Measurements from ENCODE around the gene WHAMM.
A peak's percentile ranks its signal among the peaks of the same experiment; 100 is the strongest.
"Not testable (repeated sequence)": the region's sequence is repeated elsewhere in the genome, so short reads cannot be mapped to it uniquely, and the experiment has no call there.

Gene WHAMM, protein sequence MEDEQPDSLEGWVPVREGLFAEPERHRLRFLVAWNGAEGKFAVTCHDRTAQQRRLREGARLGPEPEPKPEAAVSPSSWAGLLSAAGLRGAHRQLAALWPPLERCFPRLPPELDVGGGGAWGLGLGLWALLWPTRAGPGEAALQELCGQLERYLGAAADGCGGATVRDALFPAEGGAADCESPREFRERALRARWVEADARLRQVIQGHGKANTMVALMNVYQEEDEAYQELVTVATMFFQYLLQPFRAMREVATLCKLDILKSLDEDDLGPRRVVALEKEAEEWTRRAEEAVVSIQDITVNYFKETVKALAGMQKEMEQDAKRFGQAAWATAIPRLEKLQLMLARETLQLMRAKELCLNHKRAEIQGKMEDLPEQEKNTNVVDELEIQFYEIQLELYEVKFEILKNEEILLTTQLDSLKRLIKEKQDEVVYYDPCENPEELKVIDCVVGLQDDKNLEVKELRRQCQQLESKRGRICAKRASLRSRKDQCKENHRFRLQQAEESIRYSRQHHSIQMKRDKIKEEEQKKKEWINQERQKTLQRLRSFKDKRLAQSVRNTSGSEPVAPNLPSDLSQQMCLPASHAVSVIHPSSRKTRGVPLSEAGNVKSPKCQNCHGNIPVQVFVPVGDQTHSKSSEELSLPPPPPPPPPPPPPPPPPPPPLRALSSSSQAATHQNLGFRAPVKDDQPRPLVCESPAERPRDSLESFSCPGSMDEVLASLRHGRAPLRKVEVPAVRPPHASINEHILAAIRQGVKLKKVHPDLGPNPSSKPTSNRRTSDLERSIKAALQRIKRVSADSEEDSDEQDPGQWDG

DNA sequence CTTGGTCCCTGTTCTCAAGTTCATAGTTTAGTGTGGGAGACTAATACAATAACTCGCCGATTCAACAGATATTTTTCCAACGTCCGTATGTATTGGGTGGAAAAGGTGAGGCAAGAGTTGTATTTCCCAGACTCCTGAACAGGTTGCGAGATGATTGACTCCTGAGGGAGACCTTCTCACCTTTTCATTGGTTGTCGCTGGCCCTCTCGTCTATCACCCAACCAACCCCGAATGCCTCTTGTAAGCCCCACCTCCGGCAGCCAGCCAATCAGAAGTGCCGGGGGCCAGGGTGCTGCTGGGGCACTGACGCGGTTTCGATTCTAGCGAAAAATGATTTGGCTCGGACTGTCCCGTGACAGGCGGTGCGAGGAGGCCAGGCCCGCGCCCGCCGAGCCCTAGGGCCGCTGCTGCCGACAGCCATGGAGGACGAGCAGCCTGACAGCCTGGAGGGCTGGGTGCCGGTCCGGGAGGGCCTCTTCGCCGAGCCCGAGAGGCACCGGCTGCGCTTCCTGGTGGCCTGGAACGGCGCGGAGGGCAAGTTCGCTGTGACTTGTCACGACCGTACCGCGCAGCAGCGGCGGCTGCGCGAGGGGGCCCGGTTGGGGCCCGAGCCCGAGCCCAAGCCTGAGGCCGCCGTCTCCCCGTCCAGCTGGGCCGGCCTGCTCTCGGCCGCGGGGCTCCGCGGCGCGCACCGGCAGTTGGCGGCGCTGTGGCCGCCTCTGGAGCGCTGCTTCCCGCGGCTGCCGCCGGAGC lies at the start of gene WHAMM:
TSS of gene WHAMM (plus strand) at position 321 of the 753 bp plus-strand sequence. CDS start at position 420, 99 bp downstream.
- peak; percentile 92 for DNase-seq

DNA sequence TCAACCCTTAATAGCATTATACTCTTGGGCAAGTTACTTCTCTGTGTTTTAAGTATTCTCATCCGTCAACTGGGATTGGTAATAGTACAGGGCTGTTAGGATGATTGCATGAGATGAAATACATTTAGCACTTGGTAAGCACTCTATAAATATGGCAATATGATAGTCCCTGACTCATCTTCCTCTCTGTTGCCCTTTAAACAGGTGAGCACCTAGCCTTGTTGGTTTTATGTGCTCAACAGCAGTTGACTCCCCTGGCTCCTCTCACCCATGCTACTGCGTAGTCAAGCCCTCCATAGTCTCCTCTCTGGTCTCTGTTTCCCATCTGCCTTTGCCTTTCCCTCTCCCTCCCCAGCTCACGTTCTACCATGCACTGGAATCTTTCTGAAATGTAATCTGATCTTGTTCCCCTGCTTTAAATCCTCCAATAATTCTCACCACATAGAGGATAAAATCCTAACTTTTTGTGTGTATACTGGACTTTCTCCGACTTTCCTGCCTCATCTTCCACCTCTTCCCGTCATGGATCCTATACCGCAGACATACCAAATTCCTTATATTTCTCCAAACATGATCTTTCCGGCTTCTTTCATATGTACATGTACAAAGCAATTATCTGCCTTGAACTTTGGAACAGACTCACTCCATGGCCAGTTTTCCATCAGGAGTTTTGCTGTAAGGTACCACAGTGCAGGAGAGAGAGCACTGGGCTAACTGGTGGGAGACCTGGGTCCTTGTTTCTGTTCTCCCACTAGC lies 45.9 kb upstream of the WHAMM start:
- no peak for DNase-seq

DNA sequence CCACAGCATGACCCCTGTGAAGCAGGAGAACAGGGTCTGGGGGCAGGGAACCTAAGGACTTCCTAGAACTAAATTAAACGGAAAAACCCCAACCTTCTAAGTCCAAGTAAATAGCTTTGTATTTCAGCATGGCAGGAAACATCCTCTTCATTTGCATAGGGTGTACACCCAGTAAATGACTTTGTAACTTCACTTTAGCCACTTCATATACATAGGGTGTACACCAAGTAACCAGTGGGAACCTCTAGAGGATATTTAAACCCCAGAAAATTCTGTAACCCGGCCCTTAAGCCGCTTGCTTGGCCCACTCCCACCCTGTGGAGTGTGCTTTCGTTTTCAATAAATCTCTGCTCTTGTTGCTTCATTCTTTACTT lies 45.3 kb upstream of the WHAMM start:
- DNase-seq = no peak

DNA sequence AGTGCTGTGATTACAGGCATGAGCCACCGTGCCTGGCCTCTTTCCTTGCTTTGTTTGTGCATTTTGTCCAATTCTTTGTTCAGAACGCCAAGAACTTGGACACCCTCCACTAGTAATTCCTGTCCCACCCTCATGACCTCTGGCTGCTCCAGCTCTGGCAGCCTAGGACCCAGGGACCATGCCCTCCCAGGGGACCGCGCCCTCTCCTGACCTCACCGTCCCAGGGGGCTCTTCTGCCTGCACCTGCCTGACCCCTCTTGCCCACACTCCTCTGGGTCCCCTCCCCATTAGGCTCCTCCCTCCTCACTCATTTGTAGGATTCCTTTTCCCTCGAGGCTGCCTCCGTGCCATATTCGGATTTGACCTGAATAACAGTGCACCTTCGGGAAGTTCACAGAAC lies 44.7 kb upstream of the WHAMM start:
- DNase-seq = no peak

DNA sequence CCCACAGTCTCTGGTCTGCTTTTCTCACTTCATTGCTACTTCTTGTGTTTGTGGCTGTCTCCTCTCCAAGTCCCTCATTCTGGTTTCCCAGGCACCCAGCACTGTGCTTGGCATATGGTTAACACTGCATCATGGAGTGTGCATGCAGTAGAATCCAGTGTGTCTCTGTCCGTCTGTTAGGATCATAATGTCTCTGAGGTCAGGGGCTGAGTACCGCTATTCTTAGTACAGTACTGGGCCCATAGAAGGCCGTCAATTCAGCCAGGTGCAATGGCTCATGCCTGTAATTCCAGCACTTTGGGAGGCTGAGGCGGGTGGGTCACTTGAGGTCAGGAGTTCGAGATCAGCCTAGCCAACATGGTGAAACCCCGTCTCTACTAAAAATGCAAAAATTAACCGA lies 43.2 kb upstream of the WHAMM start:
- not testable (repeated sequence) for DNase-seq

DNA sequence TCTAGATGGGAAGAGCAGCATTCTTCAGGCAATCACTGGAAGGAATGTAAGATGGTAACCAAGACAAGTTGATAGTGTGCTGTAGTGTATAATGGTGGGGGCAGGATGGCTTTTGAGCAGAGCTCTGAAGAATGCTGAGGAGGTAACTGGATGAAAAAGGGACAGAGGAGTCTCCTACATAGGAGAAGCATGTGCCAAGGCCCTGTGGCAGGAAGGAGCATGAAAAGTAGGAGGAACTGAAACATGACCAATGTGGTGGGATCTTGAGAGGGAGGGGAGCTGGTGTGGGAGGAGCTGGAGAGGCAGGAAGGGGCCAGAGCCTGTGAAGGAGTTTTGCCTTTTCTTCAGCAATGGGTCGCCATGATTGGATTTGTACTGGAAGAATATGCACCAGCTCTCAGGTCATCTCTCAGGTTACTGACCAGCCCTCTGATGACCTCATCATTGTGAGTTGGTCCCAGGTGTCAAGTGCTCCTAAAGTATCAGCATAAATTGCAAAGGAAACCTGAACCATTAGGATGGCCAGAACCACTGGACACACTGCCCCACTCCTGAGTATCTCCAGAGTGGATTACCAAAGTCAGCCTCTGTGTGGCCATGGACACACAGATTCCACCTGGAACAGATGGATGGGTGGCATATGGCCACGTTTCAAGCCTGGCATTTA lies 42.1 kb upstream of the WHAMM start:
- no peak for DNase-seq

DNA sequence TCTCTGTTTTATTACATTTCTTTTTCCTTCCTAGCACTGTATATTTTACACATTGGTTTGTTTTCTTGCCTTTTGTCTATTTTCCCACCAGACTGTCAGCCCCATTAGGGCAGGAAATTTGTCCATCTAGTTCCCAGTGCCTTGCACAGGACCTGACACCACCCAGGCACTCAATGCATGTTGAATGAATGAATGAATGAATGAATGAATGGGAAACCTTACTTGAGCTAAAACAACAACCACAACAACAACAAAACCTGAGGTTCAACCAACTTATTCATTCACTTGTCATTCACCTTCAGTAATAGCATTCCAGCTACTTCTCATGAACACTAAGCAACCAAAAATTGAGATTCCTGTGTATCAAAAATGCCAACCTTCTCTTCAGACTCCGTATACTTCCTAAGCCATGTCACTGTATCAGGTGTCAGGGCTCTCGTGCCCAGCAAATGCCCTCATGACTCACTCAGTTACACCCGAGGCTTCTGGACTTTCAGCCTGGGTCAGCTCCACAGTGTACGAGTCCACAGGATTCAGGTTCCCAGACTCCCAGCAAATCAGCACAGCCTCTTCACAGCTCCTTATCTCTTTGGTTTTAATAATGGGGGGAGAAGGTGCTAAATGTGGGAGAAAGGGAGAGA lies 40.9 kb upstream of the WHAMM start:
- no peak for DNase-seq

DNA sequence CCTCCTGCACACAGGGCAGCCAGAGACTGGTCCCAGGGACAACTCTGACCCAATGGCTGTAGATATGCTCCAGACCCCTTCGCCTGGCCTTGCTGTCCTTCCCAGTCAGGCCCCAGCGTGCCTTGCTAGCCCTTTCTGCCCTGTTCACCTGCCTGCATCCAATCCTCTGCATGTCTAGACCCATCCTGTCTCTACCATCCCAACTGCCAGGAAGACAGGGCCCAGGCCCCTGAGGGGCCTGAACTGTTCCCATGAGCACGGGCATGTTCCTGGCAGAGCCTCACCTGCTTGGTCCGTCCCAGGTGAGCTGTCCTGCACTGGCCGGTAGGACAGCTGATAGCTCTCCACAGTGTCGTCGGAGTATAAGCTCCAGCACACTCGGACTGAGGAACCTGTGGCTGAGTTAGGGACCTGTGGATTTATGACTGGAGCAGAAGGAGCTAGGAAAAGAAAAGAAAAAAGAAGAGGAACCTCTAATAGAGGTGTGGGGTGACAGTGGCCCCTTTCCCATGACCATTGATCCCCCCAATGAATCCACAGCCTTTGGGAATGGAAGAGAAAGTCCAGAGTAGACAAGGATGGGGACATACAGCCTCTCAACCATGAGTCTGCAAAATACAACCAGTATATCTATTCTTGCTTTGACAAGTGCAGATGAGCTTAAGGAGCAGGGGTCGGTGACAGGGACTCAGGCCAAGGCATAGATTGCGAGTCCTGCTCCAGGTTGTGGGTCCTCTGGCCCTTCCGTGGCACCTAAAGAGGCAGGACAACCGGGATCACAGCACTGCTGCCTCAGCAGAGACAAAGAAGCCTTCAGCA lies 37.4 kb upstream of the WHAMM start:
- DNase-seq = no peak

DNA sequence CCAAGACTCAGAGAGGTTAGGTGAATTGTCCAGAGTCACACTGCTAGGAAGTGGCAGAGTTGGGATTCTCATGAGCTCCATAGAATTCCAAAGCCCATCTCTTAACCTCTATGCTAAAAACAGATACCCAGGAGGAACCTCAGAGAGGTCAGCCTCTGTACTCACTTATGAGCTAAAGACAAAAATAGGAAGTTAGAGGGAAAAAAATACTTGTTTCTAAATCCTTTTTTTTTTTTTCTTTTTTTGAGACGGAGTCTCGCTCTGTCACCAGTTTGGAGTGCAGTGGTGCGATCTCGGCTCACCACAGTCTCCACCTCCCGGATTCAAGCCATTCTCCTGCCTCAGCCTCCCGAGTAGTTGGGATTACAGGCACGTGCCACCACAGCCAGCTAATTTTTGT lies 34.9 kb upstream of the WHAMM start:
- DNase-seq = no peak

DNA sequence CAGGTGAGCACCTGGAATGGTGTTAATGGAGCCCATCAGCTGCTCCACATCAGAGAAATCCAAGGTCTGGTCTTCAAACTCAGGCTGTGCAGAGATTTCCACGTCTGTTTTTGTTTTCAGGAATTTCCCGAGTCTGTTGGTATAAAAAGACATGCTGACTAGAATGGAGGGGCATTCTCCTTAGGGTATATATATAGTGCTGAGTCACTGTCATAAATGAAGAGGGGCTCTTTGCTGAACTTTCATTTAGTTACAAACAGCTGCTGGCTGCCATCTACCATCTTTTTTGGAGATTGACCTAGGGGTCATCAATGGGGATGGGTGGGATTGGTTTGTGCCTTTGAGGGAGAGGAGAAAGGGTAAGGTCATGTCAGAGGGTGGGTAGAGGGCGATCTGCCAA lies 30.7 kb upstream of the WHAMM start:
- DNase-seq = no peak

DNA sequence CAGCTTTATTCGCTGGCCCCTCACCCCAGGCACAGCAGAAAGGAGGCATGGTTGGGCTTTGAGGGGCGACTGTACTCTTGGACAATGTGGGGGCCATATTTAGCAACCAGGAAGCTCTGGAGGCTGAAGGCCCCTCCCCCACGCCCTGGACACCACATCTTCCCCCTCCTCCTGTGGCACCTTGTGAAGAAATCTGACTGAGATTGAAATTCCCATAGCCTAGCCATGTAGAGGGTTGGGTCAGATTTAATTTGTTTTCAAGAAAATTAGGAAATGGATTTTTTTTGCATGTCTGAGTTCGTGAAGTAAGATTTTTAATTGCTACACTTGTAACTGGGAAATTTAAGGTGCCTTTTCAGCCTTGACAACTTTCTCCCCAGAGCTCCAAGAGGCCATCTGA lies 28.1 kb upstream of the WHAMM start:
- no peak for DNase-seq

DNA sequence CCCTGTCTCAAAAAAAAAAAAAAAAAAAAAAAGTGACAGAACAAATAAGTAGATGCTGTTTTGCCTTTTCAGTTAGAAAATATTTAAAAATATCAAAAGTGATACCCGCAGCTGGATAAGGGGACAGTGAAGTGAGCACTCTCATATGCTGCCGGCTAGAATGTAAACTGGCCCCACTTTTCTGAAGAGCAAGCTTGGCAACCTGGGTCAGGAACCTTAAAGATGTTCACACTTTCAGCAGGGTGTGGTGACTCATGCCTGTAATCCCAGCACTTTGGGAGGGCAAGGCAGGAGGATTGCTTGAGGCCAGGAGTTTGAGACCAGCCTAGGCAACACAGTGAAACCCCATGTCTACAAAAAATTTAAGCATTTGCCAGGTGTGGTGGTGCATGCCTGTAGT lies 20.9 kb upstream of the WHAMM start:
- no peak for DNase-seq

DNA sequence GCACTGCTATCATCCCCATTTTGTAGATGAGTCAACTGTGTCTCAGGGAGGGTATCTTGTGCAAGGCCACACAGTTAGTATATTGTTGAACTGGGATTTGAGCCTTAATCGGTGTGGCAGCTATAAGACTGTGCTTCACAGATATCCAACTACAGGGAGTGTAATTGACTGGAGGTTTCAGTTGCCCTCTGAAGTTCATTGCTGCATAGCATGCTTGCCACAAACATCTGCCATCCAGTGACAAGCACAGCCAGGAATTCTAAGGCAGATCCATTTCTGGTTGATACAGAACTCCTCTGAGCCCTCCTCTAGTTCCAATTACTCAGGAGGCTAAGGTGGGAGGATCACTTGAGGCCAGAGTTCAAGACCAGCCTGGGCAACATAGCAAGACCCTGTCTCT lies 19.9 kb upstream of the WHAMM start:
- DNase-seq = no peak

DNA sequence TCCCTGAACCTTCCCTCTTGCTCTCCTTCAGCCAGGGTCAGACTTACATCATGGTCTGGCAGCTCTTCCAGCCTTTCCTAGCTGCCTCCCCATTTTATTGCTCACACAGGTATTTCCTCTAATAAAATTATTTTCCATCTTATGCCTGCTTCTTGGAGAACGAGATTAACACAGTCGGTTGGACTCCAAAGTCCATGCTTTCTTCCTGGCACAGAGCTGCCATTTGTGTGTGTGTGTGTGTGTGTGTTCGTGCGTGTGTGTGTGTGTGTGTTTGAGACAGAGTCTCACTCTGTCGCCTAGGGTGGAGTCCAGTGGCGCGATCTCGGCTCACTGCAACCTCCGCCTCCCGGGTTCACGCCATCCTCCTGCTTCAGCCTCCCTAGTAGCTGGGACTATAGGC lies 19.1 kb upstream of the WHAMM start:
- no peak for DNase-seq

DNA sequence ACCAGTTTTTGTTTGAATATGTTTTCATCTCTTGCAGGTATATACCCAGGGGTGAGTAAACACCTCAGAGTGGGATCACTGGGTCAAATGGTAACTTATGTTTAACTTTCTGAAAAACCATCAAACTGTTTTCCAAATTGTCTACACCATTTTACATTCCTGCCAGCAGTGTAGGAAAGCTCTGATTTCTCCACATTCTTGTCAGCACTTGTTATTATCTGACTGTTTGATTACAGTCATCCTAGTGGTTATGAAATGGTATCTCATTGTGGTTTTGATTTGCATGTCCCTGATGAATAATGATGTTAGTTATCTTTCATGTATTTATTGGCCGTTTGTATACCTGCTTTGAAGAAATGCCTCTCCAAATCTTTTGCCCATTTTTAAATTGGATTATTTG lies 17.4 kb upstream of the WHAMM start:
- DNase-seq = no peak

DNA sequence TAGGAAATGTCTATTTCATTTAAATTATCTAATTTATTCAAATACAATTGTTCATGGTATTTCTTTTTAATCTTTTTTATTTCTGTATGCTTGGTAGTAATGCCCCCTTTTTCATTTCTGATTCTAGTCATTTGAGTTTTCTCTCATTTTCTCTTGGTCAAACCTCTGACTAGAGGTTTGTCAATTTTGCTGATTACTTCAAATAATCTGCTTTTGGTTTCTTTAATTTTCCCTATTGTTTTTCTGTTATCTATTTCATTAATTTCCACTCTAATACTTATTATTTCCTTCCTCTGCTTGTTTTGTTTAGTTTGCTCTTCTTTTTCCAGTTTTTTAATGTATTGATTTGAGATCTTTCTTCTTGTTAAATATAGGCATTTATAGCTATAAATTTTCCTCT lies 15.7 kb upstream of the WHAMM start:
- no peak for DNase-seq

DNA sequence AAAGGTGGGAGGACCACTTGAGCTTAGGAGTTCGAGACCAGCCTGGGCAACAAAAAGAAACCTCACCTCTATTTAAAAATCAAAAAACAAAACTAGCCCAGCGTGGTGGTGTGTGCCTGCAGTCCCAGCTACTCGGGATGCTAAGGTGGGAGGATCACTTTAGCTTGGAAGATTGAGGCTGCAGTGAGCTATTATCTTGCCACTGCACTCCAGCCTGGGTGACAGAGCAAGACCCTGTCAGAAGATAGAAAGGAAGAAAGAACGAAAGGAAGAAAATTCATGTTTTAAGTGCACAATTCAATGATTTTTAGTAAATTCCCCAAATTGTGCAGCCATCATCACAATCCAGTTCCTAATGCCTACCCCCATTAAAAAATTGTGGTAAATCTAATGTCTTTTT lies 11.3 kb upstream of the WHAMM start:
- no peak for DNase-seq

DNA sequence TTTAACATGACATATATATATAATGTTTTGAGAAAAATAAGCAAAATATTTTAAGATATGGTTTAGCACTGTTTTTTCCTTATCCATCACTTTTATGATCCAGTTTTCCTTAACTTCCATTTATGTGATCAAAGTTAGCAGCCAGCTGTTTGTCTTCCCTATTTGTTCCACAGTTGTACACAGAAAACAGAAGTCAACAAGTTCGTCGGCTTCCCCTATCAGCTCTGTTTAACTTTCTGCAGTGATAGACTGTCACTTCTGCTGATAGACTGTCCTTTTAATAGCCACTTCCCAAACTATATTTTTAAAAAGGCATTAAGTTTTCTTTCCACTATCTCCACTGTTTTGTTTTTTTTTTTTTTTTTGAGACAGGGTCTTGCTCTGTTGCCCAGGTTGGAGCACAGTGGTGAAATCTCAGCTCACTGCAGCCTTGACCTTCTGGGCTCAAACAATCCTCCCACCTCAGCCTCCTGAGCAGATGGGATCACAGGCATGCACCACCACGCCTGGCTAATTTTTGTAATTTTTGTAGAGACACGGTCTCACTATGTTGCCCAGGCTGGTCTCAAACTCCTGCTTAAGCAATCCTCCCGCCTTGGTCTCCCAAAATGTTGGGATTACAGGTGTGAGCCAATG lies 10.8 kb upstream of the WHAMM start:
- DNase-seq = no peak

DNA sequence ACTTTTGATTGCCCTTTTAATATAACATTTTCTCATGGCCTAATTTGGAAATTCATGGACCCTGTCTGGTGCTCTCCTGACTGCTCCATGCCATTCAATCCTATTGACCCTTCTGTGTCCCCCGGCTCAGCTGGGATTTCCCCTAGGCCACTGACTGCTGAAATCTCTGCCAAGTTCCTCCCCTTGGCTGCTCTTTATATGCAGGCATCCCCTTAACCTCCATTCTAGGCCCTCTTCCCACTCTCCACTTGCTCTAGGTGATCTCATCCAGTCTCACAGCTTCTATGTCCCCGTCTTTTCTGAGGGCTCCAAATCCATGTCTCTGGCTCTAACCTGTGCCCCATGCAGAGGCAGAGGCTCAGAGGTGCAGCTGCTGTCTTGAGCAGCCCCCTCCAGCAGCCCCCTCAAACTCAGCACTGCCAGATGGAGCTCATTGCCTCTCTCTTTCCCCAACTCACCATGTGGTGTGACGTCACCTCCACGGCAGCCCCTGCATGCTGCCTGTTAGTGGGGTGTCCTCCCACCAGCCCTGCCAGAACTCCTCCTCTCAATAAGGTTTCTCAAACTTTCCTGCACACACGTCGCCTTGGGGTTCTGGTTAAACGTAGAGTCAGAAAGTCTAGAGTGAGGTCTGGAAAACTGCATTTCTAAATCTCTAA lies 10.1 kb upstream of the WHAMM start:
- DNase-seq = no peak

DNA sequence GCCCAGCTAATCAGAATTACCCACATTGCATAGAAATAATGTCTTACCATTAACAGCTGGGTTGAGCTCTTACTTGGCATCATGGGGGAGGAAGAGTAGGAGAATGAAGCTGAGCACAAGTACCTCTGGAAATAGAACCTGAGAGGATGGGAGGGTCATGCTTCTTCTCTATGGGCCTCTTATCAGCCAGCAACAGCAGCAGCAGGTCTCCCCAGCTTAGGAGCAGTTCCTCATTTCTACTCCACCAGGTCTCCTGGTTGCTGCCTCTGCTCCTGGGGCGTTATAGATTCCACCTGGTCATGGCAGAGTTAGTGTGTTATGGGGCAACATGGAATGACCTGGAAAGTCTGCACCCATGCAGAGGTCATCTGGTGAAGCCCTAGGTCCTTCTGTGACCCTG lies 6.9 kb upstream of the WHAMM start:
- no peak for DNase-seq
